ENCODE measurements around the gene HECW1. TPM values are rescaled to one million over a fixed set of nuclear protein-coding genes. Genes with fewer than 3 reads are reported as not detected.
A peak's percentile ranks its signal among the peaks of the same experiment; 100 is the strongest.

HECW1 gene
- total and polyA plus RNA-seq, 2 of the 13 experiments (the other 11 are each of a cell fraction or from before 2014, with no cell fraction given): not detected

- TF ChIP-seq ZNF781 (CRISPR knock-in tag; IDR thresholded peaks at IDR 0.05; ENCODE audit: borderline replicate concordance, not compliant biosample characterization) (no peak), ZBTB38 (CRISPR knock-in tag; IDR thresholded peaks at IDR 0.05) (no peak), GMEB2 (CRISPR knock-in tag; IDR thresholded peaks at IDR 0.05; ENCODE audit: low read depth) (no peak), ZNF460 (CRISPR knock-in tag; IDR thresholded peaks at IDR 0.05; ENCODE audit: borderline replicate concordance) (peak; percentile 82), EEA1 (CRISPR knock-in tag; IDR thresholded peaks at IDR 0.05; ENCODE audit: borderline replicate concordance) (no peak), UBTF (CRISPR knock-in tag; IDR thresholded peaks at IDR 0.05) (no peak), RFX5 (IDR thresholded peaks at IDR 0.05; ENCODE audit: low read depth, low read length) (no peak), HNF4G (IDR thresholded peaks at IDR 0.05; ENCODE audit: borderline replicate concordance, low read depth, low read length) (peak; percentile 74; the same call in 1 of the 2 replicates), HNF4G (CRISPR knock-in tag; IDR thresholded peaks at IDR 0.05; ENCODE audit: borderline replicate concordance, low read depth) (0 out of 2 replicates have a peak, but pooled peaks have one; percentile 23), ZNF503 (CRISPR knock-in tag; IDR thresholded peaks at IDR 0.05) (no peak), ZNF615 (CRISPR knock-in tag; IDR thresholded peaks at IDR 0.05; ENCODE audit: borderline replicate concordance) (no peak), KDM4B (CRISPR knock-in tag; IDR thresholded peaks at IDR 0.05) (no peak), HHEX (CRISPR knock-in tag; IDR thresholded peaks at IDR 0.05) (no peak), ZNF292 (CRISPR knock-in tag; IDR thresholded peaks at IDR 0.05; ENCODE audit: borderline replicate concordance, low read depth) (peak; percentile 44; the same call in 1 of the 2 replicates), ZNF430 (CRISPR knock-in tag; IDR thresholded peaks at IDR 0.05) (0 out of 2 replicates have a peak, but pooled peaks have one; percentile 27), SRY (CRISPR knock-in tag; IDR thresholded peaks at IDR 0.05) (no peak), ZNF281 (CRISPR knock-in tag; IDR thresholded peaks at IDR 0.05; ENCODE audit: borderline replicate concordance) (no peak), ZMYM2 (CRISPR knock-in tag; IDR thresholded peaks at IDR 0.05) (peak; percentile 85; the same call in 1 of the 2 replicates), FUBP1 (CRISPR knock-in tag; IDR thresholded peaks at IDR 0.05; ENCODE audit: borderline replicate concordance) (no peak)
Measured at GRCh38 chr7:43482679-43483252, 370.3 kb downstream of the HECW1 start (continued).

Measured in HepG2 (cell line).